GM12873 (cell line): ENCODE results near the gene VAV3.

Experiments
- TF ChIP-seq, protein P1 (sequence below): IDR thresholded peaks from 2 replicates; pipeline ENCODE4 v1.5.1; 2012; ENCODE audit warnings: low read depth, mild to moderate bottlenecking, moderate library complexity, low read length, control low read depth; ENCODE audit not compliant: insufficient read depth; ENCODE audit errors: missing control alignments

Gene VAV3

DNA sequence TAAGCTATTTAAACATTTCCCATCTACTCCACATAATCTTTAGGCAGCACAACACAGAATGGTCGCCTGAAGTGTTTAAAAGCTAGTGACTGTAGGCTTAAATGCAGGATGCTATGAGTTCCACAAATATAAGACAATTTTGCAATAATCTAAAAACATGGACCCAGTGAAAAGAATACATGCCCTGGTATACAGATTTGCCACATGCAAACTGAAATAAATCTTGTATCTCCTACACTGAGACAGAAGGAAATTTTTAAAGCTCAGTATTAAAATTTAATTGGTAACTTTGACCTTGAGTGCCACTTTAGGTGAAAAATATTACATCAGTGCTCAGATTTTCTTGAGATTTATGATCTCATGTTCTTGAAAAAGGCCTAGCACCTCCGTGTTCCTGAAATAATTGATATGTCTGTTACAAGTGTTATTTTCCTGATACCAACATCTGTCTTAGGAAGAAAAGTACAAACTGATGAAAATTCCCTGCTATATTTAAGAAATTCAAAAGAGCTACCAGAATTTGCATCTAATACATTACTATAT, 285.5 kb downstream of the VAV3 start:
- TF ChIP-seq, protein P1, sequence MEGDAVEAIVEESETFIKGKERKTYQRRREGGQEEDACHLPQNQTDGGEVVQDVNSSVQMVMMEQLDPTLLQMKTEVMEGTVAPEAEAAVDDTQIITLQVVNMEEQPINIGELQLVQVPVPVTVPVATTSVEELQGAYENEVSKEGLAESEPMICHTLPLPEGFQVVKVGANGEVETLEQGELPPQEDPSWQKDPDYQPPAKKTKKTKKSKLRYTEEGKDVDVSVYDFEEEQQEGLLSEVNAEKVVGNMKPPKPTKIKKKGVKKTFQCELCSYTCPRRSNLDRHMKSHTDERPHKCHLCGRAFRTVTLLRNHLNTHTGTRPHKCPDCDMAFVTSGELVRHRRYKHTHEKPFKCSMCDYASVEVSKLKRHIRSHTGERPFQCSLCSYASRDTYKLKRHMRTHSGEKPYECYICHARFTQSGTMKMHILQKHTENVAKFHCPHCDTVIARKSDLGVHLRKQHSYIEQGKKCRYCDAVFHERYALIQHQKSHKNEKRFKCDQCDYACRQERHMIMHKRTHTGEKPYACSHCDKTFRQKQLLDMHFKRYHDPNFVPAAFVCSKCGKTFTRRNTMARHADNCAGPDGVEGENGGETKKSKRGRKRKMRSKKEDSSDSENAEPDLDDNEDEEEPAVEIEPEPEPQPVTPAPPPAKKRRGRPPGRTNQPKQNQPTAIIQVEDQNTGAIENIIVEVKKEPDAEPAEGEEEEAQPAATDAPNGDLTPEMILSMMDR = no peak

- TF ChIP-seq, protein P1 = no peak
These were observed 286.0 kb downstream of the VAV3 start for GRCh38 chr1:107678993-107679392.

- TF ChIP-seq, protein P1 = no peak
These were observed 287.3 kb downstream of the VAV3 start for GRCh38 chr1:107677697-107678096.

DNA sequence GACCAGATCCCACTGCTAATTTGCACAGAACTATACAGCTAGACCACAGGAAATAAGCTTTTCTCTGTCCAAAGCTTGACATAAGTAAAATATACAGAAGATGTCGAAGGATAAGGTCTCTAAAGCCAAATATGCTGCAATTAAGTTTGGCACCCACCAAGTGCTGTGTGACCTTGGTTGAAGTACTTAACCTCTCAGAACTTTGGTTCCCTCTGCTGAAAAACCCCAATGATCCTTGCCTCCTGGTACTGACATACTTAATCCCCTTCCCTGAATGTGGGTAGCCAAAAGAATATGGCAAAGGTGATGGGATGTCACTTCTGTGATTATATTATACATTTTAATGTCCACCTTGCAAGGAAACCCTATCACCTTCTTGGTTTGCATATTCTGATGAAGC, 290.5 kb downstream of the VAV3 start:
- TF ChIP-seq, protein P1 = no peak

DNA sequence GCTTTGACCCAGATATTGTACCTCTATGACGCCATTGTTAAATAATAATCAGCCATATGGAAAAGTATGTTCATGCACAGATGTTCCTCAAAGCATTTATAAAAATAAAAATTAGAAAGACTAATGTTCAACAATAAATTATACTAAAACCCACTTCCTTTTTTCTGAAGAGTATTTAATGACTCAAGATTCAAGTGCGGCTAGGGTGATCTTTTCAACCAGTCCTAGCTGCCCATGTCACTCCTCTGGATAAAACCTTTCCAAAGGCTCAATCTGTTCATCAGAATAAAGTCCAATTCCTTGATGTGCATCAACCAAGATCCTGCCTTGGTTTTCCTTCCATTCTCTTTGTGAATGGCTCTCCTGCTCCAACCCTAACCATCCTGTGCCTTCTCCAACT, 292.0 kb downstream of the VAV3 start:
- TF ChIP-seq, protein P1 = no peak

GRCh38 chr1:107670397-107671040, 294.5 kb downstream of the VAV3 start:
- TF ChIP-seq, protein P1 = no peak

GRCh38 chr1:107669996-107670395, 295.0 kb downstream of the VAV3 start:
- TF ChIP-seq, protein P1 = no peak

- TF ChIP-seq, protein P1 = no peak
These were observed 296.2 kb downstream of the VAV3 start for GRCh38 chr1:107668762-107669161.
